Motor neuron (in vitro differentiated cells): ENCODE measurements around the gene PICK1. TPM values are rescaled to one million over a fixed set of nuclear protein-coding genes. Genes with fewer than 3 reads are reported as not detected.
A peak's percentile ranks its signal among the peaks of the same experiment; 100 is the strongest.

ENCODE experiments used
- ATAC-seq, 8 experiments: fragments of 200-7000 bp; cut with Tn5 transposase; replicated peaks in 6 of 8; 2 replicates each; pipeline ENCODE4 v1.8.0; 2021; ENCODE audit warnings: mild to moderate bottlenecking in 8 of 8, moderate library complexity in 8 of 8
- H3K27ac ChIP-seq, 2 donors: fragments of 250-450 bp; sonication (Bioruptor Pico); 2 replicates each; pipeline ENCODE4 v1.9.0; 2021; ENCODE audit warnings: antibody characterized with exemption in 2 of 2, mild to moderate bottlenecking in 2 of 2, moderate library complexity in 1 of 2
- H3K4me1 ChIP-seq, 2 donors: fragments of 250-450 bp; sonication (Bioruptor Pico); replicated peaks in 1 of 2; 2 replicates each; pipeline ENCODE4 v1.6.1; 2021; ENCODE audit warnings: antibody characterized with exemption in 2 of 2, mild to moderate bottlenecking in 2 of 2, moderate library complexity in 1 of 2
- H3K4me3 ChIP-seq, 5 donors: fragments of 250-450 bp; sonication (Bioruptor Pico); 2 replicates each; pipeline ENCODE4 v1.9.0; 2021; ENCODE audit warnings: antibody characterized with exemption in 5 of 5, mild to moderate bottlenecking in 5 of 5, moderate library complexity in 4 of 5
- WGBS, 10 experiments: fragments of 450-650 bp; shearing (Covaris generic); methylation state at CpG; one replicate each; pipeline ENCODE4 v1.0.0; 2022; 5-methylcytosine and 5-hydroxymethylcytosine counted together
- in situ Hi-C, 9 experiments: fragments of 400-800 bp; cut with MboI; loops; one replicate each; pipeline ENCODE4 v1.15.0; 2021; ENCODE audit warnings: low sequenced_read_pairs in 9 of 9, low pct_unique_long_range_greater_than_20kb in 2 of 9; ENCODE audit not compliant: unreplicated experiment in 9 of 9
- total RNA-seq, 8 experiments: library from RNA; unstranded; fragments of 300-600 nt; gene quantifications; 2 replicates each; pipeline versions ENCODE4 v1.2.3 to v1.2.4, GENCODE V29; 2022

Gene PICK1
- total RNA-seq, 8 experiments from 2014 or later: 15.2 to 36.7 (median 24.7) TPM

GRCh38 chr22:38068641-38069371 is 11.6 kb downstream of the PICK1 start:
- H3K4me1 ChIP-seq: peaks cover 33 to 34% of the 10 kb centered on the region in 2 donors
- H3K27ac ChIP-seq: peak overlapping the region; percentile 24 to 65
- in situ Hi-C loops: loop anchor here in 5 of 9 experiments (25.0 kb wide), 2 partner anchors 493 to 518 kb away; partner anchors contain the start of gene DMC1 (in 3 of the 5)
- WGBS, 10 experiments: 93 to 95% methylated on average over 3 to 7 of the region's 13 CpGs; no CpG with 5 or more reads in 8 of the 10 experiments
- no peak overlapping the region for H3K4me3 ChIP-seq
- peak in 3 of 8 experiments; percentile 1 to 6 (median 5) for ATAC-seq

DNA sequence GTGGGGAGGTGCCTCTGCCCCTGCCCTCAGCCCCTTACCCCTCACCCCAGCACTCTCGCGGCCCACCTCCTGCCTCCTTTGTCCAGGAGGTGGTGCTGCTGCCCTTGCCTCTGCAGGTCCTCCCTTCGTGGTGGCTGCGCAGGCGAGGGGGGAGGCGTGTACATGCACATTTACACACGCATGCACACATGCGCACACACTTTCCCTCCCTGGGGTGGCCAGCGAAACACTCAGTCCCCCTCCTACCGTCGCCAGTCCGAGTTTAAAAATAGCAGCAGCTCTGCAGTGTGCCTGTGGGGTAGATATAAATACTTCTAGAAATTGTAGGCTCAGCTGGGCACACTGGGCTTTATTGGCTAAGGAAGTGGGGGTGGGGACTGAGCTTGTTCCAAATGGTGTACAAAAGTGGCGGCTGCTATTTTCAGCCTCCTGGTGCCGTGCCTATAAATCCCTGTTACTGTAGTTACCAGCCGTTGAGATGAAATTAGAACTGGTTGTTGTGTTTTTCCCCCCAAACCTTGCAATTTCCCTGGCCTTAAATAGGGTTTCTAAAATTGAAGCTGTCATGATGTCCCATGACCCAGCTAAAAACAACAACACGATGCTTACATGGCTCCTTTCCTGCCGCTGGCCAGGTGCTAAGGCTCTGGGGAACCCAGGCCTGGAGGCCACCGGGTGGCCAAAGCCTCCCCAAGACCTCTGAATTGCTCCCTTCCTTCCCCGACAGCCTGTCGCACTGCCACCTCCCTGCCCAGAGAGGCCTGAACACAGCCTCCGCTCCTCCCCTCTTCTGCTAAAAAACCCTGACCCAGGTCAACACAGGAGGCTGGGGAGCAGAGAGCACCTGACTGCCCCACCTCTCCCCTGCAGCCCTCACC is 12.4 kb downstream of the PICK1 start:
- no peak overlapping the region for H3K4me3 ChIP-seq
- peak; percentile 68 to 96 (median 84) for ATAC-seq
- H3K4me1 ChIP-seq: peaks cover 33 to 34% of the 10 kb centered on the region in 2 donors
- in situ Hi-C loops: loop anchor here in 5 of 9 experiments (25.0 kb wide), 2 partner anchors 493 to 518 kb away; partner anchors contain the start of gene DMC1 (in 3 of the 5)
- 33 to 100% (median 51%) methylated on average over 1 to 12 of the region's 21 CpGs; no CpG with 5 or more reads in 2 of the 10 experiments for WGBS, 10 experiments
- H3K27ac ChIP-seq: peak overlapping the region; percentile 49 to 65

DNA sequence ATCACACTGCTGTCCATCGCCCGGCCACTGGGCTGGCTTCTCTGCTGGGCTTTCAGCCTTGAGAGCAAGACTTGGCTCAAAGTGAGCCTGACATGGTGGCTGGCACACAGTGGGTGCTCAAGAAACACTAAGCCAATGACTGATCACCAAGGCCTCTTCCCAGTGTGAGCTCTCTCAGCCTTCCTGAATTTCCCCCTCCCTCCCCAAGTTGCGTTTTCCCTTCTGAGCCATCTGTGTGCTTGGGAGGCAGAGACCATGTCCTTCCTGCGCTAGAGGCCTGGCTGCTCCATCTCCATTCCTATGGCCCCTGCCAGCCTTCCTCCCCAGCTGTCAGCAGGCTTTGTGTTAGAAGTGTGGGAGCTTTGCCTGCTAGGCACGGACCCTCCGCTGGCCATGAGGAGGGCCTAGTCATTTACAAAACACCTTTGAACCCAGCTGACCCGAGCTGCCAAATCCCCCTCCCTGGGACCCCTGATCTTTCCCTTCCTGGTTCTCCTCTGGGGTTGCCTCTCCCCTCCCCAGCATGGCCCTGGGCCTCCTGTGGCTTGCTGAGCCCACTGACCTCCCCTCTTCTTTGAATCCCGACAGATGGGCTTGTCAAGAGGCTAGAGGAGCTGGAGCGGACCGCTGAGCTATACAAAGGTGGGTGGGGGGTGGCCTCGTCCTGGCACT is 13.2 kb downstream of the PICK1 start:
- Histone ChIP-seq H3K4me1 (peaks cover 37 to 38% of the 10 kb centered on the region in 2 donors), H3K27ac (peak overlapping the region; percentile 49 to 65), H3K4me3 (no peak overlapping the region)
- in situ Hi-C loops: loop anchor here in 5 of 9 experiments (25.0 kb wide), 2 partner anchors 492 to 517 kb away; partner anchors contain the start of gene DMC1 (in 3 of the 5)
- ATAC-seq: no peak
- WGBS, 10 experiments: 16 to 100% (median 36%) methylated on average over 3 to 6 of the region's 11 CpGs; no CpG with 5 or more reads in 6 of the 10 experiments

GRCh38 chr22:38071421-38072321 is 14.5 kb downstream of the PICK1 start:
- Histone ChIP-seq H3K4me1 (peaks cover 41 to 44% of the 10 kb centered on the region in 2 donors), H3K27ac (no peak overlapping the region), H3K4me3 (no peak overlapping the region)
- ATAC-seq: no peak
- WGBS, 10 experiments: 60 to 98% (median 90%) methylated on average over 2 to 7 of the region's 22 CpGs; no CpG with 5 or more reads in 5 of the 10 experiments
- in situ Hi-C loops: loop anchor here in 5 of 9 experiments (25.0 kb wide), 2 partner anchors 491 to 516 kb away; partner anchors contain the start of gene DMC1 (in 3 of the 5)

GRCh38 chr22:38072322-38073149 is 15.3 kb downstream of the PICK1 start:
- 60 to 100% (median 95%) methylated on average over 2 to 10 of the region's 25 CpGs; no CpG with 5 or more reads in 5 of the 10 experiments for WGBS, 10 experiments
- ATAC-seq: no peak
- no peak overlapping the region for H3K4me3 ChIP-seq
- in situ Hi-C loops: loop anchor here in 5 of 9 experiments (25.0 kb wide), 2 partner anchors 490 to 515 kb away; partner anchors contain the start of gene DMC1 (in 3 of the 5)
- H3K4me1 ChIP-seq: peaks cover 35 to 37% of the 10 kb centered on the region in 2 donors
- H3K27ac ChIP-seq: no peak overlapping the region

DNA sequence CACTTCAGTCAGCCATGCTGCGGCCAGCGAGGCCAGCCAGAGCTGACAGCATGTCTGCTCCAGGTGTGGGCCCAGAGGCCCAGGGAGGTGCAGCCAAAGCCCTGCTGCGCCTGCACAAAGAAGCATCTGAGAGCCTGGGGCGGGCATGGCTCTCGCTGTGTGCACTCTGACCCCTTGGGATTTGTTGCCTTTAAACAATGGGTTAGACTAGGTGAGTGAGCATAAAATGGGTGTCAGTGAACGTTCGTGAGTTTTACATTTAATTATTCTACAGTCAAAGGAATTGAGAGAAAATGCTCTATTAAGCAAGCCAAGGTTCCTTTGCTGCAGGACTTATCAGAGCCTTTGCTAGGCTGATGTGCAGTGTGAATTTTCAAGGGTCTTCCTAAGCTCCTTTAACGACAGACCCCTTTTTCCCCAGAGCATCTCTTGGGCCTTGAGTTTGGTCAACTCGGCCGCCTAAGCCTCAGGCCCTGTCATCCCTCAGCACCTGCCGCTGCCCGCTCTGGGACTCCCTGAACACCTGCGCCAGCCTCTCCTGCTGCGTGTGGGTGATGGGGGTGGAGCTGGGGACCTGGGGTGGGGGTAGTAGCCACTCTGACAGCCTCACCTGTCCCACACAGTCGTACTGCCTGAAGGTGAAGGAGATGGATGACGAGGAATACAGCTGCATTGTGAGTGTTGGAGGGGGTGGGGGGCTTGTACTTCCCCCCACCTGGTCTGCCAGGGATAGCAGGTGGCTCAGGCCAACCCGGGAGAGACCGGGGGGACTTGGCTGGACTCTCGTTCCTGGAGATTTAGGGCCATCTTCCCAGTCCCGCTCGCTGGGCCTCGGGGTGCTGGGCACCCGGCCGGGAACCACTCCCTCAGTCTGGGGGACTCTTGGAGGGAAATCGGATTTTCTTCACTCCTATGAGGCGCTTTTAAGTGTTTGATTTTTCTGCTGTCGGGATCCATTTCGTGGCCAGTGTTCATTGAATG is 16.2 kb downstream of the PICK1 start:
- WGBS, 10 experiments: 60 to 100% (median 86%) methylated on average over 1 to 12 of the region's 28 CpGs; no CpG with 5 or more reads in 1 of the 10 experiments
- ATAC-seq: no peak
- Histone ChIP-seq H3K4me1 (peaks cover 35 to 36% of the 10 kb centered on the region in 2 donors), H3K4me3 (no peak overlapping the region), H3K27ac (no peak overlapping the region)
- in situ Hi-C loops: loop anchor here in 5 of 9 experiments (25.0 kb wide), 2 partner anchors 489 to 514 kb away; partner anchors contain the start of gene DMC1 (in 3 of the 5)

- WGBS, 10 experiments: 40 to 88% (median 60%) methylated on average over 1 to 8 of the region's 47 CpGs; no CpG with 5 or more reads in 5 of the 10 experiments
- ATAC-seq: peak in 2 of 8 experiments; percentile 12 to 71
- in situ Hi-C loops: loop anchor here in 5 of 9 experiments (25.0 kb wide), 2 partner anchors 488 to 513 kb away; partner anchors contain the start of gene DMC1 (in 3 of the 5)
- no peak overlapping the region for H3K4me3 ChIP-seq
- H3K4me1 ChIP-seq: peaks cover 26 to 27% of the 10 kb centered on the region in 2 donors
- H3K27ac ChIP-seq: no peak overlapping the region
These were observed 17.2 kb downstream of the PICK1 start for GRCh38 chr22:38074181-38075104.

DNA sequence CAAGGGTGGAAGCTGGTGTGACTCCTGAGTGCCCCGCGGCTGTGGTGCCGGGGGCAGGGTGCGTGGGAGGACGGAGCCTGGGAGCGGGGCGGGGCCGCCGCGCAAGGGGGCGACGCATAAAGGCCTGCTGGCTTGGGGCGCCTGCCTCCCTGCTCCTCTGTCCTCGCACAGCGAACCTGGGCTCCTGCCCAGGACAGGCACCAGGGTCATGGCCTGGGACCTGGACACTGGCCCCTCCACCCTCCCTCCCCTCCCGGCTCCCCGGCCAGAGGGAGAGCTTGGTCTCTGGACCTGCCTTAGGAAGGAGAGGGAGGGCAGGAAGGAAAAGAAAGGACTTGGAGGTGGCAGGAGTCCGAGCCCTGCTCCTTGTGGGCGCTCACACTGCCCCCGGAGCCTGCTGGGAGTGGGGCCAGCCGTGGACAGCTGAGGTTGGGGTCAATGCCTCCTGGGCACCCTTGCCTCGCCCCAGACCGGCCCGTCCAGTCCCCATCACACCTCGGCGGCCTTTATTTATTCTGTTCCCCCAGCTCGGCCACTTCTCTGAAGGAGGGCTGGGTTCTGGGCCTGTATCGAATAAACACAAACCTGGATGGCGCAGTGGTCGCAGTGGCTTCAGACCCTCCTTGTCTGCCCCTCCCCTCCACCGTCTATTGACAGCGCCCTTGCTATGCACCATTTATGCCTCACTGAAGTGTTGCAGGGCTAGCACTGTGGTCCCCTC is 18.1 kb downstream of the PICK1 start:
- Histone ChIP-seq H3K4me1 (peaks cover 18 to 19% of the 10 kb centered on the region in 2 donors), H3K4me3 (no peak overlapping the region), H3K27ac (no peak overlapping the region)
- WGBS, 10 experiments: 20 to 80% (median 80%) methylated on average over 2 to 5 of the region's 32 CpGs; no CpG with 5 or more reads in 7 of the 10 experiments
- ATAC-seq: peak in 3 of 8 experiments; percentile 15 to 50 (median 24)
- in situ Hi-C loops: no loop called here

GRCh38 chr22:38075961-38076360 is 18.8 kb downstream of the PICK1 start:
- in situ Hi-C loops: no loop called here
- Histone ChIP-seq H3K4me3 (no peak overlapping the region), H3K27ac (no peak overlapping the region), H3K4me1 (peaks cover 11 to 17% of the 10 kb centered on the region in 2 donors)
- ATAC-seq: peak in 3 of 8 experiments; percentile 11 to 23 (median 12)
- 100% methylated on average over 1 of the region's 13 CpGs; no CpG with 5 or more reads in 9 of the 10 experiments for WGBS, 10 experiments
